ENCODE measurements around the gene ITPR1. TPM values are rescaled to one million over a fixed set of nuclear protein-coding genes. Genes with fewer than 3 reads are reported as not detected.

The ITPR1 gene
- total RNA-seq, 1 donor from 2014 or later, result 84.5 TPM

DNA sequence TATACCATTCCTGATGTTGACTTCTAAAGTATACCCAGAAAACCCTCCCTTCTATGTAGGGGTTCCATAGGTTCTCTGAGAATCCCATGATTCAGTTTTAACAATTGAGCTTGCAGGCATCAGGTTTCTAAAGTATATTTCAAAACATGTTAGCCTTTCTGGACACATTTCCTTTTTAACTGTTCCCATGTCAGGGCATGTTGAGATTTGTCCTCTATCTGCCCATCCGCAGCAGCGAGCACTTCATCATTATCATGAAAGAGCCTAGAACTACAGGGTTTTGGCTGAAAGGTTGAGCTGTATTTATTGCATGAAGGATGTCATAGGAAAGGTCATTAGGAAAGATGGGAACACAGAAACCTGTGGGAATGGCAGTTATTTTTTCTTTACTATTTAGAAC lies 285.0 kb downstream of the ITPR1 start:
- H3K27ac Mint-ChIP-seq, result peak overlapping the region; percentile 97
- H3K4me1 Mint-ChIP-seq, result peaks cover 49% of the 10 kb centered on the region
- DNase-seq, result no peak
- peaks cover 21% of the 10 kb centered on the region for H3K9me3 Mint-ChIP-seq
- peaks cover 62% of the 10 kb centered on the region for H3K36me3 Mint-ChIP-seq (ENCODE audit: low read depth)
- intact Hi-C loops (cut with micrococcal nuclease), result loop anchor here (5.0 to 10.0 kb wide), 2 partner anchors 129 to 393 kb away; no protein-coding TSS in a partner anchor
- no peak overlapping the region for H3K4me3 Mint-ChIP-seq
- H3K27me3 Mint-ChIP-seq, result no peaks in the 10 kb centered on the region

- Mint-ChIP-seq H3K27me3 (no peaks in the 10 kb centered on the region), H3K27ac (peak overlapping the region; percentile 97), H3K4me1 (peaks cover 43% of the 10 kb centered on the region), H3K4me3 (peak overlapping the region; percentile 41), H3K36me3 (ENCODE audit: low read depth) (peaks cover 63% of the 10 kb centered on the region), H3K9me3 (peaks cover 21% of the 10 kb centered on the region)
- no peak for DNase-seq
- intact Hi-C loops (cut with micrococcal nuclease), result loop anchor here (5.0 to 10.0 kb wide), 2 partner anchors 129 to 394 kb away; no protein-coding TSS in a partner anchor
Observed at GRCh38 chr3:4778740-4779139, 285.6 kb downstream of the ITPR1 start.

GRCh38 chr3:4780545-4780957 lies 287.4 kb downstream of the ITPR1 start:
- H3K27me3 Mint-ChIP-seq, result no peaks in the 10 kb centered on the region
- H3K27ac Mint-ChIP-seq, result no peak overlapping the region
- H3K4me3 Mint-ChIP-seq, result no peak overlapping the region
- H3K36me3 Mint-ChIP-seq (ENCODE audit: low read depth), result peaks cover 66% of the 10 kb centered on the region
- peaks cover 11% of the 10 kb centered on the region for H3K9me3 Mint-ChIP-seq
- H3K4me1 Mint-ChIP-seq, result peaks cover 37% of the 10 kb centered on the region
- intact Hi-C loops (cut with micrococcal nuclease), result no loop called here
- no peak for DNase-seq

- Mint-ChIP-seq H3K27ac (peak overlapping the region; percentile 22), H3K27me3 (no peaks in the 10 kb centered on the region), H3K4me1 (peaks cover 28% of the 10 kb centered on the region), H3K4me3 (no peak overlapping the region), H3K36me3 (ENCODE audit: low read depth) (peaks cover 73% of the 10 kb centered on the region), H3K9me3 (peaks cover 8% of the 10 kb centered on the region)
- no peak for DNase-seq
- intact Hi-C loops (cut with micrococcal nuclease), result no loop called here
Observed at GRCh38 chr3:4782095-4782494, 288.9 kb downstream of the ITPR1 start.

DNA sequence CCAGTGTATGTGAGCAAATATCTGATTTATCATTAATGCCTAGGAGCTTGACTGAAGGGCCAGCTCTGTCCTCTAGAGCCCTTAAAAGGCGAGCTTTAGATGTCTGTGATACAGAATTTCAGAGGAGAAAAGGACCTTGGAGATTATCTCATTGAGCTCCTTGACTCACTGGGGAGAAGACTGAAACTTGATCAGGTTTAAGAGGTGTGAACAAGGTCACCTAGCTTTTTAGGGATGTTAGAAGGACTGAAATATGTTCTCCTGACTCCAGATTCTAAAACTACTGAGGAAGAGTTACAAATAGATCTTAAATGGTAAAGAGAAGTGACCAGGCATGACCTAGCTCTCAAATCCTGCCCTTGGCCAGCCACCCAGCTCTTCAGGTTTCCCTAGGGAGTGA lies 292.4 kb downstream of the ITPR1 start:
- peaks cover 4% of the 10 kb centered on the region for H3K4me1 Mint-ChIP-seq

GRCh38 chr3:4786431-4786830 lies 293.3 kb downstream of the ITPR1 start:
- no peak overlapping the region for H3K4me3 Mint-ChIP-seq
- H3K27me3 Mint-ChIP-seq, result no peaks in the 10 kb centered on the region
- peaks cover 7% of the 10 kb centered on the region for H3K9me3 Mint-ChIP-seq
- no peak overlapping the region for H3K27ac Mint-ChIP-seq
- H3K36me3 Mint-ChIP-seq (ENCODE audit: low read depth), result peaks cover 83% of the 10 kb centered on the region
- H3K4me1 Mint-ChIP-seq, result peaks cover 4% of the 10 kb centered on the region
- DNase-seq, result no peak
- intact Hi-C loops (cut with micrococcal nuclease), result no loop called here

More for the DNA sequence above, 292.4 kb downstream of the ITPR1 start:
- H3K9me3 Mint-ChIP-seq, result peaks cover 7% of the 10 kb centered on the region
- peaks cover 74% of the 10 kb centered on the region for H3K36me3 Mint-ChIP-seq (ENCODE audit: low read depth)
- intact Hi-C loops (cut with micrococcal nuclease), result no loop called here
- H3K27ac Mint-ChIP-seq, result no peak overlapping the region
- DNase-seq, result no peak
- H3K27me3 Mint-ChIP-seq, result no peaks in the 10 kb centered on the region
- H3K4me3 Mint-ChIP-seq, result no peak overlapping the region

GRCh38 chr3:4791358-4791757 lies 298.2 kb downstream of the ITPR1 start:
- peaks cover 7% of the 10 kb centered on the region for H3K9me3 Mint-ChIP-seq
- H3K36me3 Mint-ChIP-seq (ENCODE audit: low read depth), result peaks cover 83% of the 10 kb centered on the region
- no peak for DNase-seq
- H3K4me1 Mint-ChIP-seq, result peaks cover 2% of the 10 kb centered on the region
- no peaks in the 10 kb centered on the region for H3K27me3 Mint-ChIP-seq
- H3K27ac Mint-ChIP-seq, result no peak overlapping the region
- intact Hi-C loops (cut with micrococcal nuclease), result no loop called here
- no peak overlapping the region for H3K4me3 Mint-ChIP-seq

DNA sequence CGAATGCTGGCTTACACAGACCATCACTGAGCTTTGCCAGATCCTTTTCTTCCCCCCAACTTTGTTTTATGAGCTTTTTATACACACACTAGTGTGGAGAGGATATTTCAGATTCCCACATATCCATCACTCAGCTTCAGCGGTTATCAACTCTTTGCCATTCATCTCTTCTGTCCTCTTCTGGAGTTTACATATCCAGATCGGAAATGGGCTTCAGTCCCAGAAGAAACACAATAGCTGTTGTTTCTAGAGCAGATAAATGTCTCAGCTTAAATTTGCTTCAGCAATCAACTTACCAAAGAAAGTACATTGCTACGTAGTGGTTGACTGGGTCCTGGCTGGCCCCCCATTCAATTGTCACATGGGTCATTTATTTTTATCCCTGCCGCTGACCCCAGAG lies 300.2 kb downstream of the ITPR1 start:
- DNase-seq, result no peak
- H3K27ac Mint-ChIP-seq, result no peak overlapping the region

DNA sequence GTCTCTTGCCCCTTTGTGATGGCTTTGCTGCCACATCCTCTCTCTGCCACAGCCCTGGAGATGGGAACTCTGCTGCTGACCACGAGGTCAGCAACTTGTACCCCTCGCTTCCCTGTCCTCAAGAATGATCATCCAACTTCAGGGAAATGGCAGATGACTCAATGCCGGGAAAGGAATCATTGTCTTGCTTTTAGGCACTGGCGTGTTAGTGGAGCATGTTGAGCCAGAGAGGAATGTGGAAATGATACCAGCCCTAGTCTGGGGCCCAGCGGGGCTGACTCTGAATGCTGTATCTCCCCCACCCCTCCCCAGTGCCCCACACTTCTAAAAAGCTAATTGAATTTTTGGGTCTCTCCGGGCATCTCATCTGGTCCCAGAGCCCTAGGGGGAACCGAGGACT lies 301.2 kb downstream of the ITPR1 start:
- H3K27ac Mint-ChIP-seq, result no peak overlapping the region
- no peaks in the 10 kb centered on the region for H3K27me3 Mint-ChIP-seq
- H3K4me1 Mint-ChIP-seq, result no peaks in the 10 kb centered on the region
- intact Hi-C loops (cut with micrococcal nuclease), result no loop called here
- peaks cover 85% of the 10 kb centered on the region for H3K36me3 Mint-ChIP-seq (ENCODE audit: low read depth)
- DNase-seq, result no peak
- no peak overlapping the region for H3K4me3 Mint-ChIP-seq
- no peaks in the 10 kb centered on the region for H3K9me3 Mint-ChIP-seq

More for the DNA sequence above, 300.2 kb downstream of the ITPR1 start:
- no peak overlapping the region for H3K4me3 Mint-ChIP-seq
- H3K36me3 Mint-ChIP-seq (ENCODE audit: low read depth), result peaks cover 88% of the 10 kb centered on the region
- H3K4me1 Mint-ChIP-seq, result no peaks in the 10 kb centered on the region
- peaks cover 3% of the 10 kb centered on the region for H3K9me3 Mint-ChIP-seq
- intact Hi-C loops (cut with micrococcal nuclease), result no loop called here
- no peaks in the 10 kb centered on the region for H3K27me3 Mint-ChIP-seq

DNA sequence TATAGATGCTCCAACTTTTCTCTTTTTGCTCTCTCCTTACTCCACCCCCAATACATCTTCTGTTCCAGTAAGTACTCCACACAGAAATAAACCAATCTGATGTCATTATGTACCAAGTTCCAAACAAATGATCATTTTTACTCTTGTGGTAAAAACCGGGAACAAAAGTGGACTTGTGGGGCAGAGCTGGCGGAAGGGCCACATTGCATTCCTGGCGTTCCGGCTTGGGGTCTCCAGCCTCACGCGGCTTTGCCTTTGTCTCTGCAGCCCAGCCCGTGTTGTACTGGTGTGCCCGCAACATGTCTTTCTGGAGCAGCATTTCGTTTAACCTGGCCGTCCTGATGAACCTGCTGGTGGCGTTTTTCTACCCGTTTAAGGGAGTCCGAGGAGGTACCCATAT lies 301.6 kb downstream of the ITPR1 start:
- Mint-ChIP-seq H3K27ac (no peak overlapping the region), H3K4me1 (peaks cover under 1% of the 10 kb centered on the region), H3K27me3 (no peaks in the 10 kb centered on the region), H3K4me3 (no peak overlapping the region), H3K36me3 (ENCODE audit: low read depth) (peaks cover 84% of the 10 kb centered on the region), H3K9me3 (no peaks in the 10 kb centered on the region)
- intact Hi-C loops (cut with micrococcal nuclease), result no loop called here
- DNase-seq, result no peak

DNA sequence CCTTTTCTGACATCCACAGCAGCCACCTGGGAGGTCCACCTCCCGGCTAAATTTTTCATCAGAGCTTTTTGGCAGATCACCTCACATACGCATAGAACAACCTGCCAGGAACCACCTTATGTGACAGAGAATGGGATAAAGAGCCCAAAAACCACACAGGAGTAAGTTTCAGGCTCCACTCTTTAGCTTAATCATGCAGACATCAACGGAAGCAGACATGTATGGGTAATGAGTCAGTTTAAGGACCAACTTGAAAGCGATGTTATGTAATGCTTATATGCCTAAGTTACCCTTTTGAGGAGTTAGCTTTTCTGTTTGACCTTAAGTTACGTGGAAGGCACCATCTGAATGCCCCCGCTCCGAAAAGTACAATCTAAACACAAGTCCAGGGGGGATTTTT lies 302.8 kb downstream of the ITPR1 start:
- Mint-ChIP-seq H3K27ac (no peak overlapping the region), H3K36me3 (ENCODE audit: low read depth) (peaks cover 86% of the 10 kb centered on the region), H3K27me3 (no peaks in the 10 kb centered on the region), H3K9me3 (peaks cover 3% of the 10 kb centered on the region), H3K4me3 (no peak overlapping the region), H3K4me1 (peaks cover 8% of the 10 kb centered on the region)
- intact Hi-C loops (cut with micrococcal nuclease), result no loop called here
- no peak for DNase-seq

GRCh38 chr3:4797201-4797705 lies 304.1 kb downstream of the ITPR1 start:
- H3K4me1 Mint-ChIP-seq, result peaks cover 10% of the 10 kb centered on the region
- H3K4me3 Mint-ChIP-seq, result no peak overlapping the region
- no peaks in the 10 kb centered on the region for H3K27me3 Mint-ChIP-seq
- peaks cover 6% of the 10 kb centered on the region for H3K9me3 Mint-ChIP-seq
- intact Hi-C loops (cut with micrococcal nuclease), result no loop called here
- no peak for DNase-seq
- peaks cover 84% of the 10 kb centered on the region for H3K36me3 Mint-ChIP-seq (ENCODE audit: low read depth)
- no peak overlapping the region for H3K27ac Mint-ChIP-seq

GRCh38 chr3:4799266-4800256 lies 306.4 kb downstream of the ITPR1 start:
- Mint-ChIP-seq H3K27me3 (no peaks in the 10 kb centered on the region), H3K27ac (no peak overlapping the region), H3K4me3 (no peak overlapping the region), H3K36me3 (ENCODE audit: low read depth) (peaks cover 86% of the 10 kb centered on the region), H3K9me3 (peaks cover 8% of the 10 kb centered on the region), H3K4me1 (peaks cover 22% of the 10 kb centered on the region)
- intact Hi-C loops (cut with micrococcal nuclease), result no loop called here
- no peak for DNase-seq

GRCh38 chr3:4800595-4800994 lies 307.4 kb downstream of the ITPR1 start:
- H3K4me1 Mint-ChIP-seq, result peaks cover 32% of the 10 kb centered on the region
- no peaks in the 10 kb centered on the region for H3K27me3 Mint-ChIP-seq

More at GRCh38 chr3:4800595-4800994, 307.4 kb downstream of the ITPR1 start:
- DNase-seq, result no peak
- H3K36me3 Mint-ChIP-seq (ENCODE audit: low read depth), result peaks cover 87% of the 10 kb centered on the region
- no peak overlapping the region for H3K4me3 Mint-ChIP-seq
- H3K27ac Mint-ChIP-seq, result peak overlapping the region; percentile 72
- intact Hi-C loops (cut with micrococcal nuclease), result no loop called here
- H3K9me3 Mint-ChIP-seq, result peaks cover 8% of the 10 kb centered on the region

All from activated CD4-positive, alpha-beta T cell treated with anti-CD3 and anti-CD28 coated beads, Interleukin-2, amount 10 ng/mL, durations not matched to agents 24 days and 14 days (primary cell).